HepG2 (cell line): Measurements from ENCODE around the gene ADCY5. TPM values are rescaled to one million over a fixed set of nuclear protein-coding genes. Genes with fewer than 3 reads are reported as not detected.

ENCODE experiments used
- ATAC-seq: fragments of 200-7000 bp; cut with Tn5 transposase; 3 replicates; pipeline ENCODE4 v1.9.1; 2020; ENCODE audit warnings: mild to moderate bottlenecking, moderate library complexity
- BruUV-seq: library from RNA; stranded (reverse); fragments of 400-500 nt; replicated peaks from 2 replicates; lab custom pipeline; 2021; lab: Mats Ljungman, UMichigan
- CTCF ChIA-PET: fragments of 300-600 bp; formaldehyde crosslinking; extraction: SDS; loops from one replicate; lab custom pipeline; 2021; ENCODE audit warnings: low total read pairs, inconsistent platforms, low intra/inter-chr PET ratio; lab: Yijun Ruan, JAX
- POLR2A ChIA-PET: fragments of 350-600 bp; sonication (Branson Sonifier 250); formaldehyde crosslinking; loops from one replicate; lab custom pipeline; 2020; ENCODE audit warnings: antibody characterized with exemption, inconsistent platforms; lab: Yijun Ruan, JAX
- DNase-seq: peaks from one replicate; pipeline ENCODE4 v3.0.0-alpha.2; 2015; ENCODE audit warnings: low spot score
- FAIRE-seq: peaks from 3 replicates; lab custom pipeline; 2011; peaks lifted over from hg19 to GRCh38; lab: Jason Lieb, UNC
- H2AFZ ChIP-seq: one replicate; pipeline ENCODE4 v1.6.1; 2011; ENCODE audit warnings: low read length, inconsistent platforms
- H3K27ac ChIP-seq: fragments of 300-600 bp; 3 replicates; pipeline ENCODE4 v1.8.0; 2011; ENCODE audit warnings: mixed run types, mild to moderate bottlenecking, mixed read lengths, low read length, inconsistent platforms; ENCODE audit not compliant: insufficient read depth; ENCODE audit errors: extremely low read length
- H3K27me3 ChIP-seq, 2 experiments: fragments of 200-600 bp in 1 of 2; 2 replicates in 1 of 2; 3 replicates in 1 of 2; pipeline versions ENCODE4 v1.6.0 to v1.8.0; 2011; ENCODE audit warnings: low read length in 2 of 2, mild to moderate bottlenecking in 2 of 2, moderate library complexity in 2 of 2, inconsistent platforms in 1 of 2; ENCODE audit not compliant: insufficient read depth in 2 of 2, control insufficient read depth in 1 of 2
- H3K36me3 ChIP-seq, 2 experiments: fragments of 200-600 bp in 1 of 2; replicated peaks in 1 of 2; 2 replicates in 1 of 2; 3 replicates in 1 of 2; pipeline versions ENCODE4 v1.5.1 to v1.8.0; 2011; ENCODE audit warnings: low read length in 2 of 2, inconsistent platforms in 1 of 2; ENCODE audit not compliant: insufficient read depth in 2 of 2, control insufficient read depth in 1 of 2
- H3K4me1 ChIP-seq: 2 replicates; pipeline ENCODE4 v1.5.1; 2012; ENCODE audit warnings: low read length, inconsistent platforms; ENCODE audit not compliant: insufficient read depth
- H3K4me2 ChIP-seq: 2 replicates; pipeline ENCODE4 v1.6.0; 2011; ENCODE audit warnings: low read depth, low read length, inconsistent platforms
- H3K4me3 ChIP-seq, 3 experiments: fragments of 200-600 bp in 1 of 3; sonication (generic), shearing (Covaris generic) in 1 of 3; replicated peaks in 1 of 3; 2 replicates each; pipeline ENCODE4 v1.5.1; 2011 to 2016; ENCODE audit warnings: low read length in 3 of 3, inconsistent platforms in 2 of 3, low read depth in 2 of 3, mild to moderate bottlenecking in 2 of 3, control low read depth in 1 of 3, mixed read lengths in 1 of 3; ENCODE audit not compliant: insufficient read depth in 1 of 3
- H3K79me2 ChIP-seq: one replicate; pipeline ENCODE4 v1.6.1; 2011; ENCODE audit warnings: low read length, inconsistent platforms; ENCODE audit not compliant: insufficient read depth
- H3K9ac ChIP-seq: 2 replicates; pipeline ENCODE4 v1.6.0; 2011; ENCODE audit warnings: mild to moderate bottlenecking, low read depth, low read length, inconsistent platforms; ENCODE audit not compliant: insufficient read depth
- H3K9me3 ChIP-seq: 2 replicates; pipeline ENCODE4 v1.5.1; 2012; ENCODE audit warnings: mild to moderate bottlenecking, low read length
- H4K20me1 ChIP-seq: 2 replicates; pipeline ENCODE4 v1.6.0; 2011; ENCODE audit warnings: inconsistent platforms, mild to moderate bottlenecking, low read length, moderate library complexity; ENCODE audit not compliant: insufficient read depth
- BORCS8-MEF2B ChIP-seq: sonication (generic); formaldehyde crosslinking; IDR thresholded peaks from 2 replicates; pipeline ENCODE4 v1.8.0; 2022; ENCODE audit warnings: mild to moderate bottlenecking, missing genetic modification reagents
- FOXM1 ChIP-seq: sonication (generic); formaldehyde crosslinking; IDR thresholded peaks from 2 replicates; pipeline ENCODE4 v1.5.0; 2020; ENCODE audit warnings: missing genetic modification reagents
- FOXP1 ChIP-seq, 2 experiments: fragments of 450-650 bp in 1 of 2; IDR thresholded peaks; 2 replicates each; pipeline ENCODE4 v1.6.1; 2017 to 2018; ENCODE audit warnings: antibody characterized with exemption in 1 of 2
- KAT7 ChIP-seq: IDR thresholded peaks from 2 replicates; pipeline ENCODE4 v1.6.1; 2018; ENCODE audit warnings: borderline replicate concordance, missing compliant biosample characterization
- NR2F1 ChIP-seq, 2 experiments: fragments of 450-650 bp in 1 of 2; formaldehyde crosslinking in 1 of 2; IDR thresholded peaks; 2 replicates each; pipeline versions ENCODE4 v1.5.0 to v1.6.1; 2016 to 2020; ENCODE audit warnings: mild to moderate bottlenecking in 1 of 2, missing compliant biosample characterization in 1 of 2, missing genetic modification reagents in 1 of 2, moderate library complexity in 1 of 2
- PAWR ChIP-seq: sonication (generic); formaldehyde crosslinking; IDR thresholded peaks from 2 replicates; pipeline ENCODE4 v1.4.0; 2020; ENCODE audit warnings: missing genetic modification reagents, mild to moderate bottlenecking, borderline replicate concordance
- PBX3 ChIP-seq: sonication (generic); formaldehyde crosslinking; IDR thresholded peaks from 2 replicates; pipeline ENCODE4 v1.8.1; 2023; ENCODE audit warnings: missing genetic modification reagents, inconsistent platforms, borderline replicate concordance
- SMARCE1 ChIP-seq: fragments of 450-650 bp; IDR thresholded peaks from 2 replicates; pipeline ENCODE4 v1.6.1; 2017; ENCODE audit warnings: borderline replicate concordance
- SOX6 ChIP-seq, 2 experiments: fragments of 450-650 bp in 1 of 2; sonication (generic) in 1 of 2; formaldehyde crosslinking in 1 of 2; IDR thresholded peaks; 2 replicates each; pipeline versions ENCODE4 v1.4.0 to v1.6.1; 2017 to 2020; ENCODE audit warnings: antibody characterized with exemption in 1 of 2, mild to moderate bottlenecking in 1 of 2, missing genetic modification reagents in 1 of 2
- TEF ChIP-seq: sonication (generic); formaldehyde crosslinking; IDR thresholded peaks from 2 replicates; pipeline ENCODE4 v1.5.0; 2020; ENCODE audit warnings: missing genetic modification reagents
- ZBTB25 ChIP-seq: IDR thresholded peaks from 2 replicates; pipeline ENCODE4 v1.6.1; 2018; ENCODE audit warnings: missing genetic modification reagents
- ZFP36L1 ChIP-seq: sonication (generic); formaldehyde crosslinking; IDR thresholded peaks from 2 replicates; pipeline ENCODE4 v1.8.0; 2022; ENCODE audit warnings: mild to moderate bottlenecking, missing genetic modification reagents, moderate library complexity
- ZNF567 ChIP-seq: sonication (generic); formaldehyde crosslinking; IDR thresholded peaks from 2 replicates; pipeline ENCODE4 v1.8.1; 2023; ENCODE audit warnings: mild to moderate bottlenecking, missing genetic modification reagents, borderline replicate concordance
- ZNF614 ChIP-seq: IDR thresholded peaks from 2 replicates; pipeline ENCODE4 v1.6.1; 2018; ENCODE audit warnings: missing biosample characterization, missing genetic modification reagents, inconsistent platforms, borderline replicate concordance
- WGBS: methylation state at CpG from one replicate; pipeline ENCODE4 v1.1.6; 2017; ENCODE audit warnings: low lambda C conversion rate; 5-methylcytosine and 5-hydroxymethylcytosine counted together
- in situ Hi-C: cut with HindIII; loops from 2 replicates; pipeline ENCODE4 v1.10.0; 2017; ENCODE audit warnings: low pct_unique_long_range_greater_than_20kb; ENCODE audit not compliant: extremely low pct_ligation_motif_present
- intact Hi-C: fragments of 100-400 bp; cut with micrococcal nuclease; formaldehyde crosslinking; loops from one replicate; pipeline ENCODE4 v1.10.0; 2022; ENCODE audit not compliant: unreplicated experiment
- polyA plus RNA-seq, 8 experiments: library from polyadenylated mRNA; depleted of rRNA in 3 of 8; stranded (reverse) in 7 of 8; unstranded in 1 of 8; fragments of >200 nt; fragmentation: Illumina TruSeq in 4 of 8; extraction: Trizol in 4 of 8; gene quantifications; 2 replicates each; pipeline versions ENCODE4 v1.2.1 to v1.2.3, GENCODE V29; 2011 to 2016; ENCODE audit warnings: low read depth in 4 of 8, missing spikeins in 1 of 8, mixed read lengths in 1 of 8; ENCODE audit not compliant: insufficient read depth in 1 of 8
- total RNA-seq, 5 experiments: library from RNA; depleted of rRNA; stranded (reverse); fragments of >200 nt; fragmentation: Illumina TruSeq; extraction: Trizol; gene quantifications; 2 replicates each; pipeline ENCODE4 v1.2.3, GENCODE V29; 2016; ENCODE audit warnings: low read depth in 1 of 5

Gene ADCY5
- total and polyA plus RNA-seq, 2 of the 13 experiments (the other 11 are each of a cell fraction or from before 2014, with no cell fraction given), result not detected

- no TSS peak for BruUV-seq
- no peak overlapping the region for H3K27ac ChIP-seq
- in situ Hi-C loops (no loop called here), intact Hi-C loops (no loop called here)
- TF ChIP-seq SMARCE1 (no peak), BORCS8-MEF2B (no peak), ZNF567 (CRISPR knock-in tag) (no peak), ZNF614 (CRISPR knock-in tag) (no peak), NR2F1 (CRISPR knock-in tag; IDR thresholded peaks at IDR 0.05) (no peak), KAT7 (CRISPR knock-in tag) (no peak), SOX6 (IDR thresholded peaks at IDR 0.05) (no peak), SOX6 (CRISPR knock-in tag; IDR thresholded peaks at IDR 0.05) (no peak)
- H3K4me3 ChIP-seq, result no peak overlapping the region
- no peaks in the 10 kb centered on the region for H3K79me2 ChIP-seq
- no peak for FAIRE-seq
- no peaks in the 10 kb centered on the region for H4K20me1 ChIP-seq
- H3K4me1 ChIP-seq, result no peaks in the 10 kb centered on the region
- H3K27me3 ChIP-seq, result peaks cover 2 to 14% of the 10 kb centered on the region in 2 experiments; a peak in 2 of 5 replicates
- no peak overlapping the region for H2AFZ ChIP-seq
- ChIA-PET POLR2A (no interaction called here), CTCF (no interaction called here)
- no peak for ATAC-seq
- H3K9ac ChIP-seq, result no peak overlapping the region
- no peak overlapping the region for H3K4me2 ChIP-seq
- WGBS, result 0% methylated on average over 2 of the region's 2 CpGs
- no peaks in the 10 kb centered on the region for H3K9me3 ChIP-seq
- no peaks in the 10 kb centered on the region for H3K36me3 ChIP-seq
- DNase-seq, result no peak
These were observed 71.6 kb downstream of the ADCY5 start for GRCh38 chr3:123377243-123377740.

GRCh38 chr3:123376451-123377242 is 72.2 kb downstream of the ADCY5 start:
- Histone ChIP-seq H3K4me3 (no peak overlapping the region), H3K79me2 (no peaks in the 10 kb centered on the region), H2AFZ (no peak overlapping the region), H3K27me3 (peaks cover 2 to 14% of the 10 kb centered on the region in 2 experiments; a peak in 2 of 5 replicates), H3K27ac (no peak overlapping the region), H4K20me1 (no peaks in the 10 kb centered on the region), H3K9me3 (no peaks in the 10 kb centered on the region), H3K4me2 (no peak overlapping the region), H3K9ac (no peak overlapping the region), H3K36me3 (no peaks in the 10 kb centered on the region), H3K4me1 (no peaks in the 10 kb centered on the region)
- whole genome bisulfite sequencing, result 45% methylated on average over 11 of the region's 11 CpGs
- no peak for DNase-seq
- ChIA-PET CTCF (no interaction called here), POLR2A (no interaction called here)
- ATAC-seq, result no peak
- in situ Hi-C loops (no loop called here), intact Hi-C loops (no loop called here)
- FAIRE-seq, result no peak
- BruUV-seq, result no TSS peak
- no peak for TF ChIP-seq FOXM1
- TF ChIP-seq PBX3 (CRISPR knock-in tag), result no peak
- TF ChIP-seq TEF (CRISPR knock-in tag), result no peak
- no peak for TF ChIP-seq ZBTB25 (CRISPR knock-in tag)
- TF ChIP-seq PAWR (CRISPR knock-in tag), result no peak
- TF ChIP-seq ZFP36L1 (CRISPR knock-in tag), result no peak
- no peak for TF ChIP-seq FOXP1 (IDR thresholded peaks at IDR 0.05)
- TF ChIP-seq FOXP1 (CRISPR knock-in tag; IDR thresholded peaks at IDR 0.05), result no peak
